Gastroesophageal sphincter (tissue), 3 donors: ENCODE measurements around the gene CTTNBP2.

Experiments used
- CTCF ChIP-seq, 4 experiments: fragments of 200-600 bp in 2 of 4; fragments of 450-650 bp in 2 of 4; sonication (generic) in 1 of 4; IDR thresholded peaks; one replicate each; pipeline ENCODE4 v1.5.1; 2017 to 2019; ENCODE audit warnings: antibody characterized with exemption in 4 of 4, mild to moderate bottlenecking in 2 of 4, moderate library complexity in 2 of 4
- EP300 ChIP-seq: sonication (generic); formaldehyde crosslinking; IDR thresholded peaks from one replicate; pipeline ENCODE4 v1.6.1; 2017; ENCODE audit warnings: antibody characterized with exemption, mild to moderate bottlenecking
- POLR2A ChIP-seq, 2 donors: fragments of 450-650 bp; IDR thresholded peaks; one replicate each; pipeline ENCODE4 v1.6.1; 2017; ENCODE audit warnings: antibody characterized with exemption in 2 of 2, mild to moderate bottlenecking in 2 of 2, moderate library complexity in 1 of 2
- POLR2AphosphoS5 ChIP-seq: sonication (generic); formaldehyde crosslinking; IDR thresholded peaks from one replicate; pipeline ENCODE4 v1.6.1; 2017; ENCODE audit warnings: antibody characterized with exemption

GRCh38 chr7:117715784-117716445 is 157.3 kb downstream of the CTTNBP2 start:
- TF ChIP-seq POLR2A (IDR thresholded peaks at IDR 0.05) (no peak), CTCF (IDR thresholded peaks at IDR 0.05) (peak; percentile 23 to 56 (median 40)), POLR2AphosphoS5 (no peak), EP300 (no peak)
